ENCODE measurements around the gene MAP4K4. TPM values are rescaled to one million over a fixed set of nuclear protein-coding genes. Genes with fewer than 3 reads are reported as not detected.
"Not testable (repeated sequence)": the region's sequence is repeated elsewhere in the genome, so short reads cannot be mapped to it uniquely, and the experiment has no call there.

MAP4K4 gene
- polyA plus RNA-seq, 3 donors: 75.5 to 81.3 (median 78.3) TPM

- DNase-seq (ENCODE audit: low read depth in 3 of 3, low spot score in 2 of 3): no peak
These were observed 196.3 kb downstream of the MAP4K4 start for GRCh38 chr2:101893681-101894381.

- no peak for DNase-seq (ENCODE audit: low read depth in 3 of 3, low spot score in 2 of 3)
These were observed 197.5 kb downstream of the MAP4K4 start for GRCh38 chr2:101895039-101895438.

GRCh38 chr2:101895819-101896322, 198.4 kb downstream of the MAP4K4 start:
- DNase-seq (ENCODE audit: low read depth in 3 of 3, low spot score in 2 of 3): no peak

GRCh38 chr2:101897301-101897700, 199.8 kb downstream of the MAP4K4 start:
- no peak for DNase-seq (ENCODE audit: low read depth in 3 of 3, low spot score in 2 of 3)

GRCh38 chr2:101899265-101899664, 201.8 kb downstream of the MAP4K4 start:
- no peak for DNase-seq (ENCODE audit: low read depth in 3 of 3, low spot score in 2 of 3)

- no peak for DNase-seq (ENCODE audit: low read depth in 3 of 3, low spot score in 2 of 3)
These were observed 202.4 kb downstream of the MAP4K4 start for GRCh38 chr2:101899871-101900270.

GRCh38 chr2:101900375-101900774, 202.9 kb downstream of the MAP4K4 start:
- DNase-seq (ENCODE audit: low read depth in 3 of 3, low spot score in 2 of 3): no peak

- DNase-seq (ENCODE audit: low read depth in 3 of 3, low spot score in 2 of 3): no peak
These were observed 203.7 kb downstream of the MAP4K4 start for GRCh38 chr2:101901241-101901640.

- no peak for DNase-seq (ENCODE audit: low read depth in 3 of 3, low spot score in 2 of 3)
These were observed 204.7 kb downstream of the MAP4K4 start for GRCh38 chr2:101902169-101902568.

- DNase-seq (ENCODE audit: low read depth in 3 of 3, low spot score in 2 of 3): no peak
These were observed 207.4 kb downstream of the MAP4K4 start for GRCh38 chr2:101904916-101905315.

GRCh38 chr2:101905746-101906336, 208.3 kb downstream of the MAP4K4 start:
- DNase-seq (ENCODE audit: low read depth in 3 of 3, low spot score in 2 of 3): no peak

- no peak for DNase-seq (ENCODE audit: low read depth in 3 of 3, low spot score in 2 of 3)
These were observed 212.3 kb downstream of the MAP4K4 start for GRCh38 chr2:101909760-101910159.

- no peak for DNase-seq (ENCODE audit: low read depth in 3 of 3, low spot score in 2 of 3)
These were observed 215.0 kb downstream of the MAP4K4 start for GRCh38 chr2:101912545-101912944.

GRCh38 chr2:101921319-101921952, 223.9 kb downstream of the MAP4K4 start:
- no peak for DNase-seq (ENCODE audit: low read depth in 3 of 3, low spot score in 2 of 3)

GRCh38 chr2:101921953-101922325, 224.4 kb downstream of the MAP4K4 start:
- DNase-seq (ENCODE audit: low read depth in 3 of 3, low spot score in 2 of 3): no peak

- not testable (repeated sequence) for DNase-seq (ENCODE audit: low read depth in 3 of 3, low spot score in 2 of 3)
These were observed 226.8 kb downstream of the MAP4K4 start for GRCh38 chr2:101924311-101924710.

- no peak for DNase-seq (ENCODE audit: low read depth in 3 of 3, low spot score in 2 of 3)
These were observed 232.5 kb downstream of the MAP4K4 start for GRCh38 chr2:101930019-101930418.

GRCh38 chr2:101930847-101931246, 233.3 kb downstream of the MAP4K4 start:
- DNase-seq (ENCODE audit: low read depth in 3 of 3, low spot score in 2 of 3): no peak

GRCh38 chr2:101931402-101931801, 233.9 kb downstream of the MAP4K4 start:
- DNase-seq (ENCODE audit: low read depth in 3 of 3, low spot score in 2 of 3): no peak

- not testable (repeated sequence) for DNase-seq (ENCODE audit: low read depth in 3 of 3, low spot score in 2 of 3)
These were observed 238.3 kb downstream of the MAP4K4 start for GRCh38 chr2:101935764-101936163.

GRCh38 chr2:101942851-101943250, 245.3 kb downstream of the MAP4K4 start:
- DNase-seq (ENCODE audit: low read depth in 3 of 3, low spot score in 2 of 3): no peak

Measured in right renal cortex interstitium (tissue), 3 donors.